ENCODE data around the gene USH2A. TPM values are rescaled to one million over a fixed set of nuclear protein-coding genes. Genes with fewer than 3 reads are reported as not detected.

Gene USH2A, protein sequence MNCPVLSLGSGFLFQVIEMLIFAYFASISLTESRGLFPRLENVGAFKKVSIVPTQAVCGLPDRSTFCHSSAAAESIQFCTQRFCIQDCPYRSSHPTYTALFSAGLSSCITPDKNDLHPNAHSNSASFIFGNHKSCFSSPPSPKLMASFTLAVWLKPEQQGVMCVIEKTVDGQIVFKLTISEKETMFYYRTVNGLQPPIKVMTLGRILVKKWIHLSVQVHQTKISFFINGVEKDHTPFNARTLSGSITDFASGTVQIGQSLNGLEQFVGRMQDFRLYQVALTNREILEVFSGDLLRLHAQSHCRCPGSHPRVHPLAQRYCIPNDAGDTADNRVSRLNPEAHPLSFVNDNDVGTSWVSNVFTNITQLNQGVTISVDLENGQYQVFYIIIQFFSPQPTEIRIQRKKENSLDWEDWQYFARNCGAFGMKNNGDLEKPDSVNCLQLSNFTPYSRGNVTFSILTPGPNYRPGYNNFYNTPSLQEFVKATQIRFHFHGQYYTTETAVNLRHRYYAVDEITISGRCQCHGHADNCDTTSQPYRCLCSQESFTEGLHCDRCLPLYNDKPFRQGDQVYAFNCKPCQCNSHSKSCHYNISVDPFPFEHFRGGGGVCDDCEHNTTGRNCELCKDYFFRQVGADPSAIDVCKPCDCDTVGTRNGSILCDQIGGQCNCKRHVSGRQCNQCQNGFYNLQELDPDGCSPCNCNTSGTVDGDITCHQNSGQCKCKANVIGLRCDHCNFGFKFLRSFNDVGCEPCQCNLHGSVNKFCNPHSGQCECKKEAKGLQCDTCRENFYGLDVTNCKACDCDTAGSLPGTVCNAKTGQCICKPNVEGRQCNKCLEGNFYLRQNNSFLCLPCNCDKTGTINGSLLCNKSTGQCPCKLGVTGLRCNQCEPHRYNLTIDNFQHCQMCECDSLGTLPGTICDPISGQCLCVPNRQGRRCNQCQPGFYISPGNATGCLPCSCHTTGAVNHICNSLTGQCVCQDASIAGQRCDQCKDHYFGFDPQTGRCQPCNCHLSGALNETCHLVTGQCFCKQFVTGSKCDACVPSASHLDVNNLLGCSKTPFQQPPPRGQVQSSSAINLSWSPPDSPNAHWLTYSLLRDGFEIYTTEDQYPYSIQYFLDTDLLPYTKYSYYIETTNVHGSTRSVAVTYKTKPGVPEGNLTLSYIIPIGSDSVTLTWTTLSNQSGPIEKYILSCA (N-terminal part only)
- total RNA-seq = under 1 TPM in 2 of 4 donors, not detected in 2; 0.03 to 0.25 TPM

DNA sequence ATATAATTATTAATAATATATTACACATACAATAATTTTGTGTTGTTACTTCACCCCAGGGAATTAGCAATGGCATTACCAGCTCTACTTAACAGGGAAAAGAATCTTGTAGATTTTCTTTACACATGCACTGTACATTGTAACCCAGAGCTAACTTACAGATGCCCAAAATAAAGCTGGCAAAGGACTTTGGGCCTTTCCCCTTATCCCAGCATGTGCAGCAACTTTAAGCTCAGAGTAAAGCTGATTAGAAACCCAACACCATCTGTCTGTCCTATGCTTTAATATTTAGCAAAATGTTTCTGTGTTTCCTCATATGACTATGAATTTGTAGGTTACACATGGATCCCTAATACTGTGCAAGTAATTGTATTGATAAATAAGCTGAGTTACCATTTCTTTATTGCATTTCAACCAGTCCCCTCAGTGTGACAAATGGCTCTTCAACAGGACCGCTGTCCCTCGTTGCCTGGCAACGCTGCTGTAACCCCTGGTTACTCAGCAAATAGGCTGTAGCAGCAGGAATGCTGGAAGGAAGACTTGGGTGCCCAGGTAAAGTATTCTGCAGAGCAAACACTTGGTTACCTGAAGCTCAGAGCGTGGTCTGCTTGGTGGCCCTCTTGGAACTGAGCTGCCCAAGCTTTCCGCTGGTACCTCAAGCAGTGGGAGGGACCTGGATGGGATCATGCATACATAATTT lies at the start of gene USH2A:
TSS of gene USH2A (minus strand) at position 628 of the 700 bp plus-strand sequence. CDS start 1,112 bp downstream, outside the sequence.
- no peak for DNase-seq (ENCODE audit: low spot score in 2 of 2)
- intact Hi-C loops (cut with DNase I; ENCODE audit: low total_unique reads) = no loop called here
- no peak for TF ChIP-seq POLR2A (IDR thresholded peaks at IDR 0.05)
- TF ChIP-seq, protein P1, sequence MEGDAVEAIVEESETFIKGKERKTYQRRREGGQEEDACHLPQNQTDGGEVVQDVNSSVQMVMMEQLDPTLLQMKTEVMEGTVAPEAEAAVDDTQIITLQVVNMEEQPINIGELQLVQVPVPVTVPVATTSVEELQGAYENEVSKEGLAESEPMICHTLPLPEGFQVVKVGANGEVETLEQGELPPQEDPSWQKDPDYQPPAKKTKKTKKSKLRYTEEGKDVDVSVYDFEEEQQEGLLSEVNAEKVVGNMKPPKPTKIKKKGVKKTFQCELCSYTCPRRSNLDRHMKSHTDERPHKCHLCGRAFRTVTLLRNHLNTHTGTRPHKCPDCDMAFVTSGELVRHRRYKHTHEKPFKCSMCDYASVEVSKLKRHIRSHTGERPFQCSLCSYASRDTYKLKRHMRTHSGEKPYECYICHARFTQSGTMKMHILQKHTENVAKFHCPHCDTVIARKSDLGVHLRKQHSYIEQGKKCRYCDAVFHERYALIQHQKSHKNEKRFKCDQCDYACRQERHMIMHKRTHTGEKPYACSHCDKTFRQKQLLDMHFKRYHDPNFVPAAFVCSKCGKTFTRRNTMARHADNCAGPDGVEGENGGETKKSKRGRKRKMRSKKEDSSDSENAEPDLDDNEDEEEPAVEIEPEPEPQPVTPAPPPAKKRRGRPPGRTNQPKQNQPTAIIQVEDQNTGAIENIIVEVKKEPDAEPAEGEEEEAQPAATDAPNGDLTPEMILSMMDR (IDR thresholded peaks at IDR 0.05) = no peak
- no peak within 1 kb of the TSS for H3K4me3 ChIP-seq (ENCODE audit: low read depth, poor library complexity, severe bottlenecking)
- 53 to 60% methylated on average over 5 of the region's 5 CpGs for WGBS, 2 donors

DNA sequence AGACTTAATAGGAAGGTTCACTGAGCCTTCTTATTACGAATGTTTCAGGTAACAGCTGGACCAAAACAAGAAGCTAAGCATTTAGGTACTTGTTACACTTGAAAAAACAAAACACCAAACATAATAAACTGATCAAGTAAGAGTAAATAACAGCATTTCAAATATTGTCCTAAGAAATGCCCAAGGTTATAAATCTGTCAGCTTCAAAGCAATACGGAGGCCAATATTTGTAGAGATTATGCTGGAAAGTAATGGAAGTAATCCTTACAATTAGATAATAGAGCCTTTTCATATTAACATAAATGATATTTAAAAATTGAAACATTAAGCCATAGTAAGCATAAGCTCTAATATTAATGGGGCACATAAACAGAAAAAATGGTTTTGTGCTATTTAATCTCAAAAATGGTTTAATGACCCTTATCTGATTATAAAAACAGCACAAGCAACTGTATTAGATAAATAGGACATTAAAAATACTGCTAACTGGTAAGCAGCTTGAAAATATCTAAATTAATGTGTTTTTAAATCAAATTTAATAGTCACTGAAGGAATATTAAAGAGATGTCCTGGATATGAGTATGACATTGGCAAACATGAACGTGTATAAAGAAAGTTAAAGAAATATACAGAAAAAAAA lies 43.0 kb upstream of the USH2A start:
- intact Hi-C loops (cut with DNase I; ENCODE audit: low total_unique reads) = no loop called here
- TF ChIP-seq POLR2A (IDR thresholded peaks at IDR 0.05) = no peak
- TF ChIP-seq, protein P1 (IDR thresholded peaks at IDR 0.05) = no peak
- no peak for DNase-seq (ENCODE audit: low spot score in 2 of 2)
- no peak overlapping the region for H3K4me3 ChIP-seq (ENCODE audit: low read depth, poor library complexity, severe bottlenecking)
- 51 to 61% methylated on average over 3 of the region's 3 CpGs for WGBS, 2 donors

DNA sequence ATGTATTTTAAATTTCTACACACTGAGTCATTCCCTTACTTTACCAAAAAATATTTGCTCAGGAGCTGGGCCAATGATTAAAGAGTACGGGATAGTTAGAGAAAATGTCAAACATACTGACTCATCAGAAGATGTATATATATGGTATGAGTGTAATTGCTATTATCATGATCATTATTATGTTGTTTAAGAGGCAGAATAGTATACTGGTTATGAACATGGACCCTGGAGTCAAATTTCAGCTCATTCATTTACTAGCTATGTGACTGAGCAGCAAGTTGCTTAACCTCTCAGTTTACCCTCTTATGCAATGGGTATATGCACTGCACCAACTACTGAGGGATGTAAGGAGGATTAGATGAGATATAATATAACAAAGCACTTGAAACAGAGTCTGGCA lies 41.2 kb upstream of the USH2A start:
- 45 to 49% methylated on average over 1 of the region's 1 CpG for WGBS, 2 donors
- intact Hi-C loops (cut with DNase I; ENCODE audit: low total_unique reads) = no loop called here
- H3K4me3 ChIP-seq (ENCODE audit: low read depth, poor library complexity, severe bottlenecking) = no peak overlapping the region
- TF ChIP-seq, protein P1 (IDR thresholded peaks at IDR 0.05) = no peak
- no peak for TF ChIP-seq POLR2A (IDR thresholded peaks at IDR 0.05)
- DNase-seq (ENCODE audit: low spot score in 2 of 2) = no peak

DNA sequence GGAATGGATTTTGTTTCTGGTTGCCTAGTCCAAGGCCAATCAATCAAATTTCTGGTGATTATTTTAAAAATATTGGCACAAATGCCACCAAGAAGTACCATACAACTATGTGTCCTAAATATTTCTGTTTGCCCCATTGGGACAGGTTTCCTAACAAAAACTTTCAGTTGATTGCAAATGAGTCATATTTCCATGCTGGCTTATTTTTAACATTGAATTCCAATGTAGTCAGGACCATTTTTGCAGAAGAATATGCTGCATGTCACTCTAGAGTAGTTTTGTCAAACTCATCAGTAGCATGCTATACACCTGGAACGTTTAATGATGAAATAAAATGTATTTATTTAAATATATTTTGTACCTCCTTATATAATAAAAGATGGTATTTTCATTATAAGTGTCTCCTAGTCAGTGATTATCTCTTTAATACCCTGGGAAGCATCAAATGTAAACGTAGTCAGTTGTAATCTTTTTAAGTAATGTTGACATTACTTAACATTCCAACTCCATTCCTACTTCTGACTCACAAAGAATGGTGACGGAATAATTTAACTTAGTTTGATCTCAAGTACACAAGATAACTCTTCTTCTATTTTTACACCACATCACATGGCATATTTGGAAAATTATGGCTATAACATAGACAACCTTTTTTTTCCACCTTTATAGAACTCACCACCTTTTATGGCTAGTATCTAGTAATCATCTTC lies 39.0 kb upstream of the USH2A start:
- intact Hi-C loops (cut with DNase I; ENCODE audit: low total_unique reads) = no loop called here
- no peak for DNase-seq (ENCODE audit: low spot score in 2 of 2)
- WGBS, 2 donors = 58 to 61% methylated on average over 3 of the region's 3 CpGs
- no peak overlapping the region for H3K4me3 ChIP-seq (ENCODE audit: low read depth, poor library complexity, severe bottlenecking)
- TF ChIP-seq, protein P1 (IDR thresholded peaks at IDR 0.05) = no peak
- no peak for TF ChIP-seq POLR2A (IDR thresholded peaks at IDR 0.05)

Data from lower leg skin (tissue), 4 donors.